ENCODE results near the gene LAMA3.
A peak's percentile ranks its signal among the peaks of the same experiment; 100 is the strongest.

Gene LAMA3

GRCh38 chr18:23852236-23853045 lies 163.2 kb downstream of the LAMA3 start:
- no peak for DNase-seq (ENCODE audit: low read depth in 2 of 2)

DNA sequence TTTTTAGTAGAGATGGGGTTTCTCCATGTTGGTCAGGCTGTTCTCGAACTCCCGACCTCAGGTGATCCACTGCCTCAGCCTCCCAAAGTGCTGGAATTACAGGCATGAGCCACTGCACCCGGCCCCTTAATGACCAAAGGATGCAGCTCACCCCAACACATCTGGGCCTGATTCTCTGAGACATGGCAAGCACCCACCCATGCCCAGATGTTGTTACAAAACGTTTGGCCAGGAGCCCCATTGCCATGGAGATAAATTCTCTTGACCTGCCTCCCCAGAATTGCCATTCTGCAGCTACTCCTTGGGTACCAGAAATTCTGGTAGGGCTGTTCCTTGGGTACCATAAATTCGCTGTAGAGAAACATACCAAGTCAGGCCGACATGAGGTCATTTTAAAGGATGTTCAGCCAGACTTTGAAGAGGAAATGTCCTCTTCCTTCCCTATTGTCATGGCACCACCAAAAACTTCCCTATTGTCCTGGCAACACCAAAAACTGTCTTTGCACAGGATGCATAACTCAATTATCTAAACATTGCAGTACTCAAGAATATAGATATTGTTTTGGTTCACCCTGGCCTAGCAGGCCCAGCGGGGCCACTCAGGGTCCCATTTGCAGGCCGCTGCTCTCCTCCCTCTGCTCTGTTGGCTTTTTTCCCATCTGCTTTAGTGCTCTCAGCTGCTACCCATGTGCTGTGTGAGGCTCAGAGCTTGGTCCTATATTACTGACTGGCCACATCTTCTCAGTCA lies 164.4 kb downstream of the LAMA3 start:
- no peak for DNase-seq (ENCODE audit: low read depth in 2 of 2)

DNA sequence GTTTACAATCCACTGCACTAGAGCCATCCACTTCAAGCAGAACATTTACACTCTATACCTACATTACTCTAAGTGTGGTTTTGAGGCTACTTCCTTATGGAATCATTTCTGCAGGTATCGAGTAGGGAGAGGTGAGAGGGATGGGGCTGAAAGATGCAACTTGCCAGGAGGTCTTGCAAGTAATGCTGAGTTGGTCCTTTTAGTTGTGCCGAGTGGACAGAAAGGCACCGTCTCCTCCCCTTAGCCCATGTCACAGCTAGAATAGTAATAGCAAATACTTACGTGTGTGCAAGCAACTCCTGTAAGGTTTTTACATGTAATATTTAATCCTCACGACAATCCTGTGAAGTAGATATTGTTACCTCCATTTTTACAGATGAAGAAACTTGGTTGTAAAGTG lies 166.5 kb downstream of the LAMA3 start:
- DNase-seq (ENCODE audit: low read depth in 2 of 2) = no peak

DNA sequence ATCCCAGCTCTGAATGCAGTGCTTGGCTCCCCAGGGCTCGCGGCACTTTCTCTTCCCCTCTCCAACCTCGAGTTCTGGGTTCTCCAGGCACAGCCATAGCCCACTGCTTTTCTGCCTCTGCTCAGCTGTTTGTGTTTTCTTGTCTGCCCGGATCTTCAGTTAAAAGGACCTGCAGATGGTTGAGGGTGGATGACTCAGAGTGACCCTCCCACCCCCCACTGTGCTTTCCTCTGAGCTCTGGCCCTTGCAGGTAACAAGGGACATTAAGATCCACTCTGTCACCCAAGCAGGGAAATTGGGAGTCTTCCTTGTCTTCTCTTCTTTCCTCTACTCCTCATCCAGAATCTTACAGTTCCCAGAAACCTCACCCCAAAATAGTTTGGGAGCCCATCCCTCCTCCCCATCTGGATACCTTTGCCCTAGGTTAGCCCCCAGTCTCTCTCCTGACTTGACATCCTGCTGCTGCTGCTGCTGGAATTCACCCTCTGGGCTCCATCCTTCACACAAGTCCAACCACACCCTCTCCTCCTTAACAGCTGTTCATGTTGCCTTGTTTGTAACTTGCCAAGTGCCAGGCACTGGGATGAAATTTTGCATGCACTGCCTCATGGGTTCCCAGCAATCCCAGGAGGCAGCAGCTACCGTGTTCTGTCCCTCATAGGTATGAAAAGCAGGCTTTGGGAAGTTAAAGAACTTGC lies 167.4 kb downstream of the LAMA3 start:
- no peak for DNase-seq (ENCODE audit: low read depth in 2 of 2)

DNA sequence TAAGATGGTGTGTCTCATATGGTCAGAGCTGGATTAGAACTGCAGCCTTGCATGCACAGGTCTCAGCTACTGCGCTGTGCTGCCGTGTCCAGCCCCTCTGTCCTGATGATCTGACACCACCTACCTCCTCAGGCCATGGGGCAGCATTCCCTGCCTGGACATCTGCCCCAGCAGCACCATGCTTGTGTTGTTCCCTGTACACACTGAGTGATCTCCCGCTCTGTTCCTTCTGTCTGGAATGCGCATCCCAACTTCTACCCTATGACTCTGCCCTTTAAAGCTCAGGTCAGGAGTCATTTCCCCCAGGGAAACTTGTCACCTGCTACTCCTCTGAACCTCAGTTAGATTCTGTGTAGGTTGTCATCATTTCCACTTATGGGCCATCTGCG lies 167.9 kb downstream of the LAMA3 start:
- DNase-seq (ENCODE audit: low read depth in 2 of 2) = no peak

DNA sequence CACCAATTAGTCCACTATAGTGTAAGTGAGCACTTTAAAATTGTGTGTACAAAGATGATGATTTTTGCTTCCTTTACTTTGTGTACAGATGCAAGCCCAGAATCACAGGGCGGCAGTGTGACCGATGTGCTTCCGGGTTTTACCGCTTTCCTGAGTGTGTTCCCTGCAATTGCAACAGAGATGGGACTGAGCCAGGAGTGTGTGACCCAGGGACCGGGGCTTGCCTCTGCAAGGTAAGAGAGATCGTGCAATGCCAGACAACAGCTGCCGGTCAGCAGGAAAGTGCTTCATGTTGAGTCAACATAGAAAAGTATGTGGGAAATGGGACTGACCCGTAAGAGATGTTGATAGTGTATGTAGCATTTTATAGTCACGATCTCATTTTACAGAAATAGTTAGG lies 168.5 kb downstream of the LAMA3 start:
- no peak for DNase-seq (ENCODE audit: low read depth in 2 of 2)

DNA sequence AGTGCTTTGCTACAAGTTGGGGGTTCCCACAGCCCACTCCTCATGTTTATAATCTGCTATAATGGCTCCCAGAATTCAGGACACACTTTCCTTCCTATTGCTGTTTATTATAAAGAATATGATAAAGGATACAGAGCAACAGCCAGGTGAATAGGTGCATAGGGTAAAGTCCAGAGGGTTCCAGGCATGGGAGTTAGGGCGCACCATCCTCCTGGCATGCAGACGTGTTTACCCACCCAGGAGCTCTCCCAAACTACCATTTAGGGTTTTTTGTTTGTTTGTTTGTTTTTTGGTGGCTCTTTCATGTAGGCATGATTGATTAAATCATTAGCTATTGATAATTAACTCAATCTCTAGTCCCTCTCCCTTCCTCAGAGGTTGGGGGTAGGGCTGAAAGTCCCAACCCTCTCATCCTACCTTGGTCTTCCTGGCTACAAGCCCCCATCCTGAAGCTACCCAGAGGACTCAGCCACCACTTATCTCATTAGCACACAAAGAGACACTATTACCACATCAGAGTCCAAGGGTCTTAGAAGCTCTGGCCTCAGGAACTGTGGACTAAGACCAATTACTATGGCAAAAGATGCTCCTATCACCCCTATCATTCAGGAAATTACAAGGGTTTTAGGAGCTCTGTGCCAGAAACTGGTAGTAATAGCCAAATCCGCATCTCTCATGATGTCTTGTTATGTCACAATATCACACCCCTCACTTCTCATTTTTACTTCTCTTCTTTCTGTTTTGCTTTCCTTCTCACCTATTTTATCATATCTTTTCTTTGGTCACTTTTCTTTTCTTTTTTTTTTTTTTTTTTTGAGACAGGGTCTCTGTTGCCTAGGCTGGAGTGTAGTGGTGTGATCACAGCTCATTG lies 170.4 kb downstream of the LAMA3 start:
- no peak for DNase-seq (ENCODE audit: low read depth in 2 of 2)

- DNase-seq (ENCODE audit: low read depth in 2 of 2) = no peak
Measured at GRCh38 chr18:23861326-23861725, 172.1 kb downstream of the LAMA3 start.

DNA sequence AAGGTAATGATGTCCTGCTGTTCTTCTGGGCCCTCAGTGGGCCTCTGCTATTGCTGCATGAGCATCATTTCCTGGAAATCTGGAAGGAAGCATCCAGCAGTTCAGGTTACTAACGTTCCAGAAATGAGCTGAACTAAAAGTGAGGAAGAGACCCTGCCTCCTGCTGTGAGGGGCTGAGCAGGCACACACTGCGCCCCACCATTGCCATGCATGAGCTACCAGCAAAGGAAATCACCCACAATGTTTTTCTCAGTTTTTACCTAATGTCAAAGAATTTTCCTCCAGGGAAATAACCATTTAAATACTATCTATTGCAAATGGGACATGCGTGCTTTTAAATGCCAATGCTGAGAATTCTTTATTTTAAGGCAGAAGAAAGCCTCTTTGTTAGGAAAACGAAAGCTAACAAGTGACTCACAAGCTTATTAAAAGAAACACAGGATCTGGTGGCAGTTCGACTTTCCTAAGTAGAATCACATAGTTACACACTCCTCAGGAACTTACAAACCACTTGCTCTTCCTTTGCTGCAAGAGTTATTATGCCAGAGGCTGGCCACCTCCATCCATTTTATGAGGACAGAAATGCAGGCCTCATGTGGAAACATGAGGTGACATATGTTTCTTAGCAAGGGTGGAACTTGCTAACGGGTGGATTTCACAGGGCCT lies 172.7 kb downstream of the LAMA3 start:
- no peak for DNase-seq (ENCODE audit: low read depth in 2 of 2)

GRCh38 chr18:23864624-23865023 lies 175.4 kb downstream of the LAMA3 start:
- DNase-seq (ENCODE audit: low read depth in 2 of 2) = no peak

- no peak for DNase-seq (ENCODE audit: low read depth in 2 of 2)
Measured at GRCh38 chr18:23867006-23867405, 177.8 kb downstream of the LAMA3 start.

GRCh38 chr18:23868136-23868785 lies 179.0 kb downstream of the LAMA3 start:
- no peak for DNase-seq (ENCODE audit: low read depth in 2 of 2)

GRCh38 chr18:23870676-23871380 lies 181.6 kb downstream of the LAMA3 start:
- no peak for DNase-seq (ENCODE audit: low read depth in 2 of 2)

DNA sequence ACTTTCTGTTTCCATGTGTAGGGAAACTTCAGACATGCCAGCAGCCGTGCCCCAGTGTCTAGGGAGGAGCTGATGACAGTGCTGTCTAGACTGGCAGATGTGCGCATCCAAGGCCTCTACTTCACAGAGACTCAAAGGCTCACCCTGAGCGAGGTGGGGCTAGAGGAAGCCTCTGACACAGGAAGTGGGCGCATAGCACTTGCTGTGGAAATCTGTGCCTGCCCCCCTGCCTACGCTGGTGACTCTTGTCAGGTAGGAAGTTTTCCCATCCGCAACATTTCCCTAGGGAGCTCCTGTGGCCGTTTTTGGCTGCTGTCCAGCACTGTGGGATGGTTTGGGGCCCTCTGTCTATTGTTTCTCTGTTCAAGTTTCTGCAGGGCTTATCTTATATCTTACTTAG lies 182.2 kb downstream of the LAMA3 start:
- DNase-seq (ENCODE audit: low read depth in 2 of 2) = peak; percentile 5 to 21

- DNase-seq (ENCODE audit: low read depth in 2 of 2) = peak in 1 of 2 donors; percentile 3
Measured at GRCh38 chr18:23872701-23873550, 183.7 kb downstream of the LAMA3 start.

- no peak for DNase-seq (ENCODE audit: low read depth in 2 of 2)
Measured at GRCh38 chr18:23875966-23876895, 187.0 kb downstream of the LAMA3 start.

GRCh38 chr18:23876921-23877320 lies 187.7 kb downstream of the LAMA3 start:
- DNase-seq (ENCODE audit: low read depth in 2 of 2) = no peak

GRCh38 chr18:23877371-23877770 lies 188.1 kb downstream of the LAMA3 start:
- no peak for DNase-seq (ENCODE audit: low read depth in 2 of 2)

All from activated CD4-positive, alpha-beta T cell treated with anti-CD3 and anti-CD28 coated beads for 24 hours (primary cell).